H9 (cell line): ENCODE results near the gene GP1BA. TPM values are rescaled to one million over a fixed set of nuclear protein-coding genes. Genes with fewer than 3 reads are reported as not detected.

Source experiments
- DNase-seq: peaks from one replicate; pipeline ENCODE4 v3.0.0-alpha.2; 2017
- H2AFZ ChIP-seq: one replicate; pipeline ENCODE4 v1.6.1; 2013; ENCODE audit warnings: mild to moderate bottlenecking, low read length, control low read depth, moderate library complexity
- H2AK5ac ChIP-seq: 2 replicates; pipeline ENCODE4 v1.6.1; 2013; ENCODE audit warnings: low read length, control low read depth, mixed read lengths; ENCODE audit not compliant: insufficient read length
- H2BK120ac ChIP-seq: one replicate; pipeline ENCODE4 v1.6.1; 2013; ENCODE audit warnings: low read depth, mild to moderate bottlenecking, low read length, control low read depth, inconsistent platforms; ENCODE audit not compliant: poor library complexity, severe bottlenecking
- H2BK12ac ChIP-seq: 2 replicates; pipeline ENCODE4 v1.6.1; 2013; ENCODE audit warnings: low read length, control low read depth, mixed read lengths, low read depth; ENCODE audit not compliant: insufficient read length
- H2BK15ac ChIP-seq: 2 replicates; pipeline ENCODE4 v1.6.1; 2013; ENCODE audit warnings: low read depth, low read length, control low read depth
- H2BK20ac ChIP-seq: one replicate; pipeline ENCODE4 v1.6.1; 2013; ENCODE audit warnings: low read depth, mild to moderate bottlenecking, low read length, control low read depth, inconsistent platforms; ENCODE audit not compliant: poor library complexity, severe bottlenecking
- H2BK5ac ChIP-seq: 2 replicates; pipeline ENCODE4 v1.6.1; 2013; ENCODE audit warnings: low read length, control low read depth, mixed read lengths; ENCODE audit not compliant: insufficient read length
- H3K14ac ChIP-seq: 2 replicates; pipeline ENCODE4 v1.6.1; 2013; ENCODE audit warnings: low read length, control low read depth; ENCODE audit not compliant: insufficient read depth
- H3K18ac ChIP-seq: 2 replicates; pipeline ENCODE4 v1.6.1; 2013; ENCODE audit warnings: low read depth, mild to moderate bottlenecking, mixed read lengths, low read length, control low read depth; ENCODE audit not compliant: insufficient read length
- H3K23ac ChIP-seq: 2 replicates; pipeline ENCODE4 v1.6.1; 2013; ENCODE audit warnings: low read length, control low read depth, mixed read lengths, low read depth; ENCODE audit not compliant: insufficient read length
- H3K23me2 ChIP-seq: 2 replicates; pipeline ENCODE4 v1.6.1; 2013; ENCODE audit warnings: low read depth, mild to moderate bottlenecking, mixed read lengths, low read length, control low read depth; ENCODE audit not compliant: insufficient read length, poor library complexity, severe bottlenecking
- H3K27ac ChIP-seq: 2 replicates; pipeline ENCODE4 v1.5.1; 2013; ENCODE audit warnings: low read length, control low read depth, mixed read lengths, low read depth; ENCODE audit not compliant: insufficient read length
- H3K27me3 ChIP-seq: 2 replicates; pipeline ENCODE4 v1.6.1; 2013; ENCODE audit warnings: low read length, control low read depth, inconsistent platforms; ENCODE audit not compliant: insufficient read depth
- H3K4ac ChIP-seq: 2 replicates; pipeline ENCODE4 v1.6.1; 2013; ENCODE audit warnings: low read depth, mild to moderate bottlenecking, control low read depth, inconsistent platforms, low read length, moderate library complexity
- H3K4me1 ChIP-seq: 2 replicates; pipeline ENCODE4 v1.6.1; 2013; ENCODE audit warnings: low read length, control low read depth, inconsistent platforms; ENCODE audit not compliant: insufficient read depth
- H3K4me2 ChIP-seq: 2 replicates; pipeline ENCODE4 v1.6.1; 2013; ENCODE audit warnings: low read length, control low read depth, mixed read lengths; ENCODE audit not compliant: insufficient read length, insufficient read depth
- H3K56ac ChIP-seq: 2 replicates; pipeline ENCODE4 v1.6.1; 2013; ENCODE audit warnings: low read depth, mild to moderate bottlenecking, mixed read lengths, low read length, control low read depth; ENCODE audit not compliant: insufficient read length
- H3K79me1 ChIP-seq: 2 replicates; pipeline ENCODE4 v1.6.1; 2013; ENCODE audit warnings: low read depth, mild to moderate bottlenecking, moderate library complexity, low read length, control low read depth, inconsistent platforms; ENCODE audit not compliant: insufficient read depth, poor library complexity, severe bottlenecking
- H3K79me2 ChIP-seq: 2 replicates; pipeline ENCODE4 v1.6.1; 2013; ENCODE audit warnings: low read length, control low read depth, inconsistent platforms; ENCODE audit not compliant: insufficient read depth
- H3K9ac ChIP-seq: 2 replicates; pipeline ENCODE4 v1.6.1; 2013; ENCODE audit warnings: low read length, control low read depth, mixed read lengths; ENCODE audit not compliant: insufficient read length; ENCODE audit errors: extremely low read depth
- H3K9me3 ChIP-seq: one replicate; pipeline ENCODE4 v1.6.1; 2013; ENCODE audit warnings: low read depth, low read length, inconsistent platforms; ENCODE audit not compliant: control insufficient read depth
- H3T11ph ChIP-seq: one replicate; pipeline ENCODE4 v1.6.1; 2013; ENCODE audit warnings: mild to moderate bottlenecking, low read length, control low read depth, inconsistent platforms
- H4K20me1 ChIP-seq: one replicate; pipeline ENCODE4 v1.6.1; 2013; ENCODE audit not compliant: control insufficient read depth, insufficient read length, insufficient read depth
- H4K5ac ChIP-seq: 2 replicates; pipeline ENCODE4 v1.6.1; 2013; ENCODE audit warnings: low read depth, mild to moderate bottlenecking, mixed read lengths, low read length, control low read depth; ENCODE audit not compliant: insufficient read length
- H4K8ac ChIP-seq: replicated peaks from 2 replicates; pipeline ENCODE4 v1.6.1; 2013; ENCODE audit warnings: low read length, control low read depth, mixed read lengths, low read depth; ENCODE audit not compliant: insufficient read length
- H4K91ac ChIP-seq: 2 replicates; pipeline ENCODE4 v1.6.1; 2013; ENCODE audit warnings: low read depth, mild to moderate bottlenecking, moderate library complexity, mixed read lengths, low read length, control low read depth; ENCODE audit not compliant: insufficient read length
- H3K27ac Mint-ChIP-seq, 3 experiments: 2 replicates in 2 of 3; 3 replicates in 1 of 3; pipeline ENCODE4 v1.8.0; 2020 to 2021; ENCODE audit warnings: mixed read lengths in 3 of 3, mild to moderate bottlenecking in 1 of 3, moderate library complexity in 1 of 3
- H3K27me3 Mint-ChIP-seq: 2 replicates; pipeline ENCODE4 v1.8.0; 2021; ENCODE audit warnings: low read depth, mild to moderate bottlenecking, moderate library complexity, mixed read lengths
- H3K36me3 Mint-ChIP-seq, 3 experiments: 2 replicates in 2 of 3; 3 replicates in 1 of 3; pipeline ENCODE4 v1.8.0; 2020 to 2021; ENCODE audit warnings: low read depth in 3 of 3, mixed read lengths in 3 of 3; ENCODE audit not compliant: insufficient read depth in 1 of 3
- H3K4me1 Mint-ChIP-seq, 2 experiments: 2 replicates each; pipeline ENCODE4 v1.8.0; 2020; ENCODE audit warnings: mixed read lengths in 2 of 2
- H3K4me3 Mint-ChIP-seq, 2 experiments: 2 replicates in 1 of 2; 3 replicates in 1 of 2; pipeline ENCODE4 v1.8.0; 2020 to 2021; ENCODE audit warnings: mild to moderate bottlenecking in 2 of 2, mixed read lengths in 2 of 2, moderate library complexity in 1 of 2
- H3K9me3 Mint-ChIP-seq, 2 experiments: 2 replicates in 1 of 2; 3 replicates in 1 of 2; pipeline ENCODE4 v1.8.0; 2020; ENCODE audit warnings: mild to moderate bottlenecking in 2 of 2, mixed read lengths in 2 of 2, moderate library complexity in 1 of 2
- CTCF ChIP-seq: fragments of 200-600 bp; sonication (generic); conservative IDR thresholded peaks from 3 replicates; pipeline ENCODE4 v1.8.0; 2021; ENCODE audit warnings: antibody characterized with exemption, mild to moderate bottlenecking
- WGBS: extraction: QIAGEN DNeasy Blood & Tissue Kit; methylation state at CpG from one replicate; pipeline ENCODE4 v1.1.7; 2013; ENCODE audit warnings: missing lambda C conversion rate, low lambda C conversion rate, mixed read lengths; ENCODE audit not compliant: insufficient read length; ENCODE audit errors: extremely low coverage; 5-methylcytosine and 5-hydroxymethylcytosine counted together
- total RNA-seq: library from RNA; stranded (reverse); gene quantifications from 2 replicates; pipeline ENCODE4 v1.2.1, GENCODE V29; 2021

GP1BA gene
- total RNA-seq, 1 experiment from 2014 or later: not detected

GRCh38 chr17:4959261-4959965, 27.3 kb downstream of the GP1BA start:
- no peak overlapping the region for H2BK20ac ChIP-seq
- Mint-ChIP-seq H3K27me3 (no peaks in the 10 kb centered on the region; the same call in 1 of the 2 replicates), H3K27ac (peak overlapping the region in 1 of 3 experiments; percentile 85; a peak in 3 of 7 replicates), H3K4me1 (peaks cover 17 to 18% of the 10 kb centered on the region in 2 experiments), H3K9me3 (peaks cover 0 to 3% of the 10 kb centered on the region in 2 experiments; a peak in 1 of 5 replicates), H3K36me3 (peaks cover 12 to 30% (median 28%) of the 10 kb centered on the region in 3 experiments; a peak in 6 of 7 replicates), H3K4me3 (no peak overlapping the region)
- no peak overlapping the region for H3K27ac ChIP-seq
- H3K56ac ChIP-seq: no peak overlapping the region
- H3K9me3 ChIP-seq: no peaks in the 10 kb centered on the region
- H3K27me3 ChIP-seq: no peaks in the 10 kb centered on the region
- no peak for TF ChIP-seq CTCF
- H3K14ac ChIP-seq: no peak overlapping the region
- no peaks in the 10 kb centered on the region for H4K20me1 ChIP-seq
- H3K4me2 ChIP-seq: no peak overlapping the region
- no peaks in the 10 kb centered on the region for H3K23me2 ChIP-seq
- H3T11ph ChIP-seq: no peak overlapping the region
- no peak overlapping the region for H2BK5ac ChIP-seq
- H3K79me2 ChIP-seq: no peaks in the 10 kb centered on the region; the same call in 1 of the 2 replicates
- H4K91ac ChIP-seq: no peak overlapping the region
- H2AFZ ChIP-seq: no peak overlapping the region
- H3K9ac ChIP-seq: no peak overlapping the region
- DNase-seq: no peak
- H3K4me1 ChIP-seq: peaks cover 3% of the 10 kb centered on the region; the same call in 1 of the 2 replicates
- H4K8ac ChIP-seq: no peak overlapping the region
- H3K4ac ChIP-seq: no peak overlapping the region
- H2BK15ac ChIP-seq: no peak overlapping the region
- no peak overlapping the region for H2AK5ac ChIP-seq
- H3K18ac ChIP-seq: no peak overlapping the region
- WGBS: no CpG with 5 or more reads among the region's 18 CpGs
- no peak overlapping the region for H4K5ac ChIP-seq
- H2BK120ac ChIP-seq: no peak overlapping the region
- H2BK12ac ChIP-seq: no peak overlapping the region
- no peaks in the 10 kb centered on the region for H3K79me1 ChIP-seq
- no peak overlapping the region for H3K23ac ChIP-seq
